ENCODE data around the gene GANC. TPM values are rescaled to one million over a fixed set of nuclear protein-coding genes. Genes with fewer than 3 reads are reported as not detected.

The GANC gene
- total and polyA plus RNA-seq, 9 of the 15 experiments (the other 6 are each of a cell fraction or from before 2014, with no cell fraction given) = 10.9 to 19.0 (median 14.5) TPM

DNA sequence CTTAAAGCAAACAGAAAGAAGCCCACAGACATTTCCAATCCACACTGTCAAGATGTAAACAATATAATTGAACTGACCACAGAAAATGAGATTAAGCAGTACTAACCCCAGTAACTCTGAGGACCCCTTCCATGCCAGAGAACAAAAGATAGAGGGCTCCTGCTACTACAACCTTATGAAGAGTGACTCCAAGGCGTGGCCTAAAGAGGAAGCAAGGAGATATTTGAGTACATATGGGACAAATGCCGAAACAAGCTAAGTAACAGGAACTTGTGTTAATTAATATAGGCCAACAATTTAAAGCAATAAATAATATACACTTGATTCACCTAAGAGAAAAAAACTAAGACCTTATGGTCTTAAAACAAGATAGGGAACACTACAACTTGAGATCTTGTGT, 39.9 kb upstream of the GANC start:
- in situ Hi-C loops (cut with MboI) (no loop called here), intact Hi-C loops (cut with micrococcal nuclease) (no loop called here)
- ChIA-PET CTCF (ENCODE audit: low intra/inter-chr PET ratio) (no interaction called here), POLR2A (interaction anchor here (0.9 to 1.3 kb wide), 2 partner anchors 9 to 12 kb away, joined by 5 to 6 read pairs; no protein-coding TSS in a partner anchor)
- TF ChIP-seq NELFE (IDR thresholded peaks at IDR 0.05; ENCODE audit: insufficient read depth, insufficient read length) (no peak), GTF2F1 (IDR thresholded peaks at IDR 0.05; ENCODE audit: low read depth, low read length) (no peak), KDM2B (CRISPR knock-in tag; IDR thresholded peaks at IDR 0.05) (no peak), HNRNPL (IDR thresholded peaks at IDR 0.05; ENCODE audit: low read depth, low read length) (no peak), ZSCAN32 (CRISPR knock-in tag; IDR thresholded peaks at IDR 0.05) (no peak), ZNF197 (CRISPR knock-in tag; IDR thresholded peaks at IDR 0.05; ENCODE audit: low read depth) (no peak), ZNF140 (CRISPR knock-in tag; IDR thresholded peaks at IDR 0.05) (no peak), NRF1 (conservative IDR thresholded peaks at IDR 0.05 in 1 of 2, IDR thresholded peaks at IDR 0.05 in 1 of 2) (no peak), KLF6 (CRISPR knock-in tag; IDR thresholded peaks at IDR 0.05; ENCODE audit: borderline replicate concordance) (no peak)
- TF ChIP-seq, protein P1, sequence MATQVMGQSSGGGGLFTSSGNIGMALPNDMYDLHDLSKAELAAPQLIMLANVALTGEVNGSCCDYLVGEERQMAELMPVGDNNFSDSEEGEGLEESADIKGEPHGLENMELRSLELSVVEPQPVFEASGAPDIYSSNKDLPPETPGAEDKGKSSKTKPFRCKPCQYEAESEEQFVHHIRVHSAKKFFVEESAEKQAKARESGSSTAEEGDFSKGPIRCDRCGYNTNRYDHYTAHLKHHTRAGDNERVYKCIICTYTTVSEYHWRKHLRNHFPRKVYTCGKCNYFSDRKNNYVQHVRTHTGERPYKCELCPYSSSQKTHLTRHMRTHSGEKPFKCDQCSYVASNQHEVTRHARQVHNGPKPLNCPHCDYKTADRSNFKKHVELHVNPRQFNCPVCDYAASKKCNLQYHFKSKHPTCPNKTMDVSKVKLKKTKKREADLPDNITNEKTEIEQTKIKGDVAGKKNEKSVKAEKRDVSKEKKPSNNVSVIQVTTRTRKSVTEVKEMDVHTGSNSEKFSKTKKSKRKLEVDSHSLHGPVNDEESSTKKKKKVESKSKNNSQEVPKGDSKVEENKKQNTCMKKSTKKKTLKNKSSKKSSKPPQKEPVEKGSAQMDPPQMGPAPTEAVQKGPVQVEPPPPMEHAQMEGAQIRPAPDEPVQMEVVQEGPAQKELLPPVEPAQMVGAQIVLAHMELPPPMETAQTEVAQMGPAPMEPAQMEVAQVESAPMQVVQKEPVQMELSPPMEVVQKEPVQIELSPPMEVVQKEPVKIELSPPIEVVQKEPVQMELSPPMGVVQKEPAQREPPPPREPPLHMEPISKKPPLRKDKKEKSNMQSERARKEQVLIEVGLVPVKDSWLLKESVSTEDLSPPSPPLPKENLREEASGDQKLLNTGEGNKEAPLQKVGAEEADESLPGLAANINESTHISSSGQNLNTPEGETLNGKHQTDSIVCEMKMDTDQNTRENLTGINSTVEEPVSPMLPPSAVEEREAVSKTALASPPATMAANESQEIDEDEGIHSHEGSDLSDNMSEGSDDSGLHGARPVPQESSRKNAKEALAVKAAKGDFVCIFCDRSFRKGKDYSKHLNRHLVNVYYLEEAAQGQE (IDR thresholded peaks at IDR 0.05; ENCODE audit: borderline replicate concordance) = no peak
- TF ChIP-seq, protein P1 (CRISPR knock-in tag; IDR thresholded peaks at IDR 0.05; ENCODE audit: low read depth) = no peak
- TF ChIP-seq, protein P2, sequence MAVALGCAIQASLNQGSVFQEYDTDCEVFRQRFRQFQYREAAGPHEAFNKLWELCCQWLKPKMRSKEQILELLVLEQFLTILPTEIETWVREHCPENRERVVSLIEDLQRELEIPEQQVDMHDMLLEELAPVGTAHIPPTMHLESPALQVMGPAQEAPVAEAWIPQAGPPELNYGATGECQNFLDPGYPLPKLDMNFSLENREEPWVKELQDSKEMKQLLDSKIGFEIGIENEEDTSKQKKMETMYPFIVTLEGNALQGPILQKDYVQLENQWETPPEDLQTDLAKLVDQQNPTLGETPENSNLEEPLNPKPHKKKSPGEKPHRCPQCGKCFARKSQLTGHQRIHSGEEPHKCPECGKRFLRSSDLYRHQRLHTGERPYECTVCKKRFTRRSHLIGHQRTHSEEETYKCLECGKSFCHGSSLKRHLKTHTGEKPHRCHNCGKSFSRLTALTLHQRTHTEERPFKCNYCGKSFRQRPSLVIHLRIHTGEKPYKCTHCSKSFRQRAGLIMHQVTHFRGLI (CRISPR knock-in tag; IDR thresholded peaks at IDR 0.05) = no peak
- FAIRE-seq (no peak), DNase-seq (ENCODE audit: extremely low read depth in 1 of 4, low spot score in 3 of 4) (no peak), ATAC-seq (no peak)
- Histone ChIP-seq H3K4me3 (no peak overlapping the region), H3K9me1 (ENCODE audit: control insufficient read depth, insufficient read depth, low read length) (no peaks in the 10 kb centered on the region), H3K4me1 (replicated peaks in 1 of 2; ENCODE audit: control insufficient read depth in 2 of 2, insufficient read depth in 2 of 2, low read length in 2 of 2) (no peaks in the 10 kb centered on the region), H3K79me2 (ENCODE audit: control insufficient read depth, insufficient read depth, low read length) (no peaks in the 10 kb centered on the region), H3K27me3 (ENCODE audit: control insufficient read depth in 2 of 2, insufficient read depth in 2 of 2, low read length in 2 of 2) (no peaks in the 10 kb centered on the region), H3K9ac (ENCODE audit: insufficient read depth in 1 of 2, low read depth in 2 of 2, low read length in 2 of 2) (no peak overlapping the region), H3K36me3 (ENCODE audit: control insufficient read depth, insufficient read depth, low read length) (peaks cover 75% of the 10 kb centered on the region), H3K27ac (ENCODE audit: extremely low read depth, low read depth, low read length) (no peak overlapping the region), H4K20me1 (replicated peaks; ENCODE audit: control insufficient read depth, insufficient read depth, low read length) (no peaks in the 10 kb centered on the region), H3K4me2 (ENCODE audit: insufficient read depth, low read length) (no peak overlapping the region), H3K9me3 (replicated peaks; ENCODE audit: control insufficient read depth, insufficient read depth, low read depth, low read length) (no peaks in the 10 kb centered on the region), H2AFZ (ENCODE audit: low read depth, low read length) (no peak overlapping the region)
- WGBS (ENCODE audit: insufficient coverage, low coverage, missing lambda C conversion rate) = 73% methylated on average over 2 of the region's 2 CpGs
- no TSS peak for BruUV-seq (replicated peaks)
